Endothelial cell of umbilical vein (primary cell): Measurements from ENCODE around the gene BRD1. TPM values are rescaled to one million over a fixed set of nuclear protein-coding genes. Genes with fewer than 3 reads are reported as not detected.

Experiments
- BruUV-seq: library from RNA; stranded (reverse); fragments of 400-500 nt; replicated peaks from 2 replicates; lab custom pipeline; 2021; lab: Mats Ljungman, UMichigan
- CTCF ChIA-PET: fragments of 300-600, 350-600 bp; sonication (Branson Sonifier 250); formaldehyde crosslinking; loops from one replicate; lab custom pipeline; 2021; ENCODE audit warnings: antibody characterized with exemption, inconsistent platforms; lab: Charles Lee
- POLR2A ChIA-PET: fragments of 300-600, 350-600 bp; sonication (Branson Sonifier 250); formaldehyde crosslinking; loops from one replicate; lab custom pipeline; 2021; ENCODE audit warnings: antibody characterized with exemption, inconsistent platforms; lab: Charles Lee
- DNase-seq: peaks from one replicate; pipeline ENCODE4 v3.0.0-alpha.2; 2011; ENCODE audit warnings: low read depth, low spot score
- FAIRE-seq: peaks from 2 replicates; lab custom pipeline; 2011; peaks lifted over from hg19 to GRCh38; lab: Jason Lieb, UNC
- H2AFZ ChIP-seq: 2 replicates; pipeline ENCODE4 v1.6.0; 2012; ENCODE audit warnings: low read depth, low read length, control low read depth, inconsistent platforms
- H3K27ac ChIP-seq: 2 replicates; pipeline ENCODE4 v1.5.1; 2011; ENCODE audit warnings: low read depth, mild to moderate bottlenecking, control low read depth, low read length, moderate library complexity; ENCODE audit not compliant: insufficient read depth
- H3K27me3 ChIP-seq, 2 experiments: 2 replicates each; pipeline versions ENCODE4 v1.6.0 to v1.6.1; 2011; ENCODE audit warnings: low read length in 2 of 2, mixed read lengths in 1 of 2; ENCODE audit not compliant: control insufficient read depth in 2 of 2, insufficient read depth in 2 of 2
- H3K36me3 ChIP-seq, 2 experiments: 2 replicates in 1 of 2; 3 replicates in 1 of 2; pipeline ENCODE4 v1.5.1; 2011; ENCODE audit warnings: low read length in 2 of 2, mild to moderate bottlenecking in 1 of 2, moderate library complexity in 1 of 2; ENCODE audit not compliant: control insufficient read depth in 2 of 2, insufficient read depth in 2 of 2; ENCODE audit errors: extremely low read depth in 1 of 2
- H3K4me1 ChIP-seq: 3 replicates; pipeline ENCODE4 v1.5.1; 2011; ENCODE audit warnings: mild to moderate bottlenecking, low read length; ENCODE audit not compliant: control insufficient read depth, insufficient read depth; ENCODE audit errors: extremely low read depth
- H3K4me2 ChIP-seq: 2 replicates; pipeline ENCODE4 v1.6.1; 2011; ENCODE audit warnings: low read length, control low read depth, mixed read lengths; ENCODE audit not compliant: insufficient read depth
- H3K4me3 ChIP-seq, 3 experiments: fragments of 200-600 bp in 1 of 3; sonication (generic), shearing (Covaris generic) in 1 of 3; replicated peaks in 1 of 3; 2 replicates each; pipeline ENCODE4 v1.5.1; 2011 to 2016; ENCODE audit warnings: control low read depth in 3 of 3, low read length in 3 of 3, mild to moderate bottlenecking in 2 of 3, inconsistent platforms in 1 of 3, low read depth in 1 of 3, moderate library complexity in 1 of 3; ENCODE audit not compliant: insufficient read depth in 1 of 3
- H3K79me2 ChIP-seq: 2 replicates; pipeline ENCODE4 v1.6.0; 2012; ENCODE audit warnings: low read length, inconsistent platforms; ENCODE audit not compliant: control insufficient read depth, insufficient read depth
- H3K9ac ChIP-seq: replicated peaks from 2 replicates; pipeline ENCODE3; 2011; ENCODE audit warnings: low read length, control low read depth; ENCODE audit not compliant: insufficient read depth; ENCODE audit errors: extremely low read depth
- H3K9me1 ChIP-seq: replicated peaks from 3 replicates; pipeline ENCODE4 v1.6.0; 2011; ENCODE audit warnings: mild to moderate bottlenecking, low read length; ENCODE audit not compliant: control insufficient read depth, insufficient read depth; ENCODE audit errors: extremely low read depth
- H3K9me3 ChIP-seq: replicated peaks from 2 replicates; pipeline ENCODE4 v1.5.1; 2012; ENCODE audit warnings: low read length, inconsistent platforms; ENCODE audit not compliant: control insufficient read depth, insufficient read depth
- H4K20me1 ChIP-seq: replicated peaks from 2 replicates; pipeline ENCODE3; 2011; ENCODE audit warnings: mild to moderate bottlenecking, low read length; ENCODE audit not compliant: control insufficient read depth, insufficient read depth; ENCODE audit errors: extremely low read depth
- EZH2 ChIP-seq: IDR thresholded peaks from 2 replicates; pipeline ENCODE4 v1.6.1; 2012; ENCODE audit warnings: borderline replicate concordance, low read depth, mild to moderate bottlenecking, moderate library complexity, low read length, inconsistent platforms; ENCODE audit not compliant: severe bottlenecking
- FOS ChIP-seq: IDR thresholded peaks from 2 replicates; pipeline ENCODE4 v1.6.1; 2011; ENCODE audit warnings: mild to moderate bottlenecking, low read length, moderate library complexity, borderline replicate concordance; ENCODE audit not compliant: insufficient read depth
- GATA2 ChIP-seq: IDR thresholded peaks from 2 replicates; pipeline ENCODE4 v1.7.0; 2011; ENCODE audit warnings: low read depth, mild to moderate bottlenecking, moderate library complexity, mixed read lengths, low read length; ENCODE audit not compliant: insufficient read length, insufficient read depth
- JUN ChIP-seq: IDR thresholded peaks from 2 replicates; pipeline ENCODE4 v1.6.1; 2011; ENCODE audit warnings: borderline replicate concordance, low read depth; ENCODE audit not compliant: insufficient read length, insufficient read depth
- MYC ChIP-seq: IDR thresholded peaks from one replicate; pipeline ENCODE4 v1.6.1; 2011; ENCODE audit warnings: mild to moderate bottlenecking, low read depth, low read length
- POLR2A ChIP-seq: IDR thresholded peaks from 2 replicates; pipeline ENCODE4 v1.6.1; 2012; ENCODE audit warnings: low read depth, mild to moderate bottlenecking, control low read depth, low read length
- POLR2AphosphoS5 ChIP-seq: IDR thresholded peaks from 2 replicates; pipeline ENCODE4 v1.6.1; 2012; ENCODE audit warnings: low read depth, mild to moderate bottlenecking, control low read depth, low read length, moderate library complexity; ENCODE audit not compliant: insufficient read depth
- dilution Hi-C: fragments of 300-500 bp; cut with MboI; formaldehyde crosslinking; loops from one replicate; pipeline ENCODE4 v1.15.0; 2019; ENCODE audit warnings: low sequenced_read_pairs; ENCODE audit not compliant: extremely low pct_ligation_motif_present
- intact Hi-C: fragments of 100-400 bp; cut with micrococcal nuclease; formaldehyde crosslinking; loops from one replicate; pipeline ENCODE4 v1.10.0; 2022
- polyA plus RNA-seq, 4 experiments: library from polyadenylated mRNA; depleted of rRNA in 3 of 4; stranded (reverse) in 3 of 4; unstranded in 1 of 4; fragments of >200 nt; gene quantifications; 2 replicates each; pipeline versions ENCODE4 v1.2.1 to v1.2.3, GENCODE V29; 2011 to 2012; ENCODE audit warnings: missing spikeins in 1 of 4
- total RNA-seq: library from RNA; stranded (reverse); gene quantifications from 2 replicates; pipeline ENCODE4 v1.2.3, GENCODE V29; 2021
- TF ChIP-seq, protein P1 (sequence below): IDR thresholded peaks from 2 replicates; pipeline ENCODE4 v1.6.1; 2011; ENCODE audit not compliant: insufficient read depth, insufficient read length
- TF ChIP-seq, protein P2 (sequence below), 2 donors: IDR thresholded peaks; 1 replicate in 1 of 2; 2 replicates in 1 of 2; pipeline ENCODE4 v1.5.1; 2011; ENCODE audit warnings: low read length in 2 of 2, mild to moderate bottlenecking in 2 of 2, moderate library complexity in 2 of 2, control low read depth in 1 of 2, inconsistent platforms in 1 of 2, low read depth in 1 of 2; ENCODE audit not compliant: insufficient read depth in 1 of 2; ENCODE audit errors: extremely low read depth in 1 of 2

Gene BRD1
- total and polyA plus RNA-seq, 2 donors (not counting 3 experiments of a cell fraction or from before 2014, with no cell fraction given): 8.1 to 41.1 TPM

DNA sequence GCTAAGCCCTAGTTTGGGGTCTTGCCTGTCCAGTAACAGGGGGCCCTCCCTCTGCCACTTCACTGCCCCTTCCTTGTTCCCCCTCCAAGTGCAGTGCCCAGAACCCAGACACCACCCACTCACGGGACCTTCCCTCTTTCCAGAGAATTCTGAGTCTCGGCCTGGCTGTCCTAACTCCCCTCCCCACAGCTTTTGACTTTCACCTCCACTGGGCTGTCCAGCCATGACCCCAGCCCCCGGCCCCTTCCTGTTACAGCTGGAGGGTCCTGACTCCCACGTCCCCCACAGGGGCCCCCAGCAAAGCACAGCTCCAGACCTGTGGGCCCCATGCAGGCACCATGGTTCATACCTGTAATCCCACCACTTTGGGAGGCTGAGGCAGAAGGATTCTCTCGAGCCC is 71.5 kb downstream of the BRD1 start:
- no peaks in the 10 kb centered on the region for H3K27me3 ChIP-seq
- CTCF ChIA-PET: no interaction called here
- H3K79me2 ChIP-seq: no peaks in the 10 kb centered on the region
- no TSS peak for BruUV-seq
- H3K4me1 ChIP-seq: no peaks in the 10 kb centered on the region
- no peak overlapping the region for H3K4me3 ChIP-seq
- DNase-seq (no peak), FAIRE-seq (no peak)
- no peaks in the 10 kb centered on the region for H3K36me3 ChIP-seq
- no peaks in the 10 kb centered on the region for H3K9me3 ChIP-seq
- dilution Hi-C loops (no loop called here), intact Hi-C loops (no loop called here)
- no peak overlapping the region for H2AFZ ChIP-seq
- no peak overlapping the region for H3K4me2 ChIP-seq
- H3K9me1 ChIP-seq: no peaks in the 10 kb centered on the region
- H3K9ac ChIP-seq: no peak overlapping the region
- H3K27ac ChIP-seq: no peak overlapping the region
- POLR2A ChIA-PET: no interaction called here
- H4K20me1 ChIP-seq: no peaks in the 10 kb centered on the region
- TF ChIP-seq, protein P1, sequence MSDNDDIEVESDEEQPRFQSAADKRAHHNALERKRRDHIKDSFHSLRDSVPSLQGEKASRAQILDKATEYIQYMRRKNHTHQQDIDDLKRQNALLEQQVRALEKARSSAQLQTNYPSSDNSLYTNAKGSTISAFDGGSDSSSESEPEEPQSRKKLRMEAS: no peak
- TF ChIP-seq POLR2A (no peak), EZH2 (no peak), GATA2 (no peak)

DNA sequence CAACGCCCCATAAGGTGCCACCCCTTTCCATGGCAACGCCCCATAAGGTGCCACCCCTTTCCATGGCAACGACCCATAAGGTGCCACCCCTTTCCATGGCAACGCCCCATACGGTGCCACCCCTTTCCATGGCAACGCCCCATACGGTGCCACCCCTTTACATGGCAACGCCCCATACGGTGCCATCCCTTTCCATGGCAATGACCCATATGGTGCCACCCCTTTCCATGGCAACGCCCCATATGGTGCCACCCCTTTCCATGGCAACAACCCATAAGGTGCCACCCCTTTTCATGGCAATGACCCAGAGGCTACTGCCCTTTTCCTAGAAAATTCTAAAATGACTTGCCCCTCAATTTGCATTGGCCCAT is 72.1 kb downstream of the BRD1 start:
- H3K4me1 ChIP-seq: no peaks in the 10 kb centered on the region
- intact Hi-C loops: no loop called here
- no peaks in the 10 kb centered on the region for H4K20me1 ChIP-seq
- DNase-seq (no peak), FAIRE-seq (no peak)
- dilution Hi-C loops: no loop called here
- no peak overlapping the region for H3K9ac ChIP-seq
- no peaks in the 10 kb centered on the region for H3K27me3 ChIP-seq
- H3K79me2 ChIP-seq: no peaks in the 10 kb centered on the region
- no peak overlapping the region for H2AFZ ChIP-seq
- ChIA-PET POLR2A (no interaction called here), CTCF (no interaction called here)
- no peaks in the 10 kb centered on the region for H3K9me3 ChIP-seq
- H3K4me3 ChIP-seq: no peak overlapping the region
- H3K4me2 ChIP-seq: no peak overlapping the region
- TF ChIP-seq FOS: no peak
- TF ChIP-seq POLR2A: no peak
- no peak for TF ChIP-seq MYC
- TF ChIP-seq, protein P2, sequence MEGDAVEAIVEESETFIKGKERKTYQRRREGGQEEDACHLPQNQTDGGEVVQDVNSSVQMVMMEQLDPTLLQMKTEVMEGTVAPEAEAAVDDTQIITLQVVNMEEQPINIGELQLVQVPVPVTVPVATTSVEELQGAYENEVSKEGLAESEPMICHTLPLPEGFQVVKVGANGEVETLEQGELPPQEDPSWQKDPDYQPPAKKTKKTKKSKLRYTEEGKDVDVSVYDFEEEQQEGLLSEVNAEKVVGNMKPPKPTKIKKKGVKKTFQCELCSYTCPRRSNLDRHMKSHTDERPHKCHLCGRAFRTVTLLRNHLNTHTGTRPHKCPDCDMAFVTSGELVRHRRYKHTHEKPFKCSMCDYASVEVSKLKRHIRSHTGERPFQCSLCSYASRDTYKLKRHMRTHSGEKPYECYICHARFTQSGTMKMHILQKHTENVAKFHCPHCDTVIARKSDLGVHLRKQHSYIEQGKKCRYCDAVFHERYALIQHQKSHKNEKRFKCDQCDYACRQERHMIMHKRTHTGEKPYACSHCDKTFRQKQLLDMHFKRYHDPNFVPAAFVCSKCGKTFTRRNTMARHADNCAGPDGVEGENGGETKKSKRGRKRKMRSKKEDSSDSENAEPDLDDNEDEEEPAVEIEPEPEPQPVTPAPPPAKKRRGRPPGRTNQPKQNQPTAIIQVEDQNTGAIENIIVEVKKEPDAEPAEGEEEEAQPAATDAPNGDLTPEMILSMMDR (IDR thresholded peaks at IDR 0.05; ENCODE audit: extremely low read depth in 1 of 2, insufficient read depth in 1 of 2, low read depth in 1 of 2, low read length in 2 of 2): no peak
- no peak for TF ChIP-seq EZH2
- no peak for TF ChIP-seq GATA2
- TF ChIP-seq POLR2AphosphoS5: no peak
- TF ChIP-seq, protein P1: no peak
- no peak for TF ChIP-seq JUN
- H3K27ac ChIP-seq: no peak overlapping the region
- no peaks in the 10 kb centered on the region for H3K36me3 ChIP-seq
- no peaks in the 10 kb centered on the region for H3K9me1 ChIP-seq
- no TSS peak for BruUV-seq
